ENCODE data around the gene CBLB.

- TF ChIP-seq CTCF (IDR thresholded peaks at IDR 0.05) (no peak), POLR2A (IDR thresholded peaks at IDR 0.05) (no peak)
These were observed 6.6 kb downstream of the CBLB start for GRCh38 chr3:105862217-105862616.
